ENCODE results near the gene JARID2. TPM values are rescaled to one million over a fixed set of nuclear protein-coding genes. Genes with fewer than 3 reads are reported as not detected.

JARID2 gene
- total RNA-seq, 2 experiments from 2014 or later = 19.0 to 19.5 TPM

- no peak overlapping the region for H3K4me2 ChIP-seq (ENCODE audit: low read length)
- peaks cover 20% of the 10 kb centered on the region for H3K4me1 ChIP-seq (ENCODE audit: insufficient read depth, low read length, poor library complexity, severe bottlenecking)
- H3K36me3 ChIP-seq (ENCODE audit: insufficient read depth, low read length) = peaks cover 34% of the 10 kb centered on the region; the same call in 1 of the 2 replicates
- H3K27ac ChIP-seq (ENCODE audit: low read depth, low read length, poor library complexity, severe bottlenecking) = no peak overlapping the region
- intact Hi-C loops (cut with micrococcal nuclease; ENCODE audit: unreplicated experiment) = no loop called here
- no TSS peak for BruUV-seq (replicated peaks)
- POLR2A ChIA-PET = interaction anchor here (0.5 kb wide), 1 partner anchor 169 kb away, joined by 4 read pairs; no protein-coding TSS in a partner anchor
- TF ChIP-seq EZH2phosphoT487 (IDR thresholded peaks at IDR 0.05; ENCODE audit: borderline replicate concordance, low read depth, low read length) (no peak), CTCF (conservative IDR thresholded peaks at IDR 0.05; ENCODE audit: low read length) (no peak)
- no peaks in the 10 kb centered on the region for H4K20me1 ChIP-seq (ENCODE audit: insufficient read depth, low read length)
- no peak overlapping the region for H2AFZ ChIP-seq (ENCODE audit: low read length)
- no peaks in the 10 kb centered on the region for H3K9me2 ChIP-seq (ENCODE audit: insufficient read depth, low read length)
- CTCF ChIA-PET (ENCODE audit: unreplicated experiment) = no interaction called here
- H3K9me3 ChIP-seq (ENCODE audit: low read length) = no peaks in the 10 kb centered on the region
- no peak overlapping the region for H3K4me3 ChIP-seq (ENCODE audit: low read depth, low read length, poor library complexity, severe bottlenecking)
- no peaks in the 10 kb centered on the region for H3K79me2 ChIP-seq (ENCODE audit: insufficient read depth, low read depth, low read length)
- DNase-seq (ENCODE audit: low spot score) = no peak
Observed at GRCh38 chr6:15510536-15511247, 264.8 kb downstream of the JARID2 start.

GRCh38 chr6:15511248-15512125 lies 265.6 kb downstream of the JARID2 start:
- Histone ChIP-seq H3K9me2 (ENCODE audit: insufficient read depth, low read length) (no peaks in the 10 kb centered on the region), H3K4me1 (ENCODE audit: insufficient read depth, low read length, poor library complexity, severe bottlenecking) (peaks cover 22% of the 10 kb centered on the region), H3K4me2 (ENCODE audit: low read length) (no peak overlapping the region), H3K79me2 (ENCODE audit: insufficient read depth, low read depth, low read length) (no peaks in the 10 kb centered on the region), H3K27ac (ENCODE audit: low read depth, low read length, poor library complexity, severe bottlenecking) (no peak overlapping the region), H2AFZ (ENCODE audit: low read length) (no peak overlapping the region), H3K4me3 (ENCODE audit: low read depth, low read length, poor library complexity, severe bottlenecking) (no peak overlapping the region), H3K9me3 (ENCODE audit: low read length) (no peaks in the 10 kb centered on the region), H4K20me1 (ENCODE audit: insufficient read depth, low read length) (no peaks in the 10 kb centered on the region), H3K36me3 (ENCODE audit: insufficient read depth, low read length) (peaks cover 34% of the 10 kb centered on the region; the same call in 1 of the 2 replicates)
- BruUV-seq (replicated peaks) = no TSS peak
- no peak for DNase-seq (ENCODE audit: low spot score)
- intact Hi-C loops (cut with micrococcal nuclease; ENCODE audit: unreplicated experiment) = no loop called here
- TF ChIP-seq EZH2phosphoT487 (IDR thresholded peaks at IDR 0.05; ENCODE audit: borderline replicate concordance, low read depth, low read length) (no peak), CTCF (conservative IDR thresholded peaks at IDR 0.05; ENCODE audit: low read length) (no peak)
- POLR2A ChIA-PET = interaction anchor here (0.5 kb wide), 1 partner anchor 170 kb away, joined by 4 read pairs; no protein-coding TSS in a partner anchor
- CTCF ChIA-PET (ENCODE audit: unreplicated experiment) = no interaction called here
